ENCODE measurements around the gene RNF182.
"Not testable (repeated sequence)": the region's sequence is repeated elsewhere in the genome, so short reads cannot be mapped to it uniquely, and the experiment has no call there.

RNF182 gene

GRCh38 chr6:13952101-13952500 lies 27.3 kb downstream of the RNF182 start:
- DNase-seq (ENCODE audit: low read depth in 2 of 3, low spot score in 1 of 3) = no peak

GRCh38 chr6:13953061-13953705 lies 28.4 kb downstream of the RNF182 start:
- no peak for DNase-seq (ENCODE audit: low read depth in 2 of 3, low spot score in 1 of 3)

- no peak for DNase-seq (ENCODE audit: low read depth in 2 of 3, low spot score in 1 of 3)
Measured at GRCh38 chr6:13965582-13966127, 40.9 kb downstream of the RNF182 start.

GRCh38 chr6:13971303-13971702 lies 46.6 kb downstream of the RNF182 start:
- DNase-seq (ENCODE audit: low read depth in 2 of 3, low spot score in 1 of 3) = no peak

- not testable (repeated sequence) for DNase-seq (ENCODE audit: low read depth in 2 of 3, low spot score in 1 of 3)
Measured at GRCh38 chr6:13972602-13973001, 47.9 kb downstream of the RNF182 start.

- not testable (repeated sequence) for DNase-seq (ENCODE audit: low read depth in 2 of 3, low spot score in 1 of 3)
Measured at GRCh38 chr6:13973422-13973821, 48.7 kb downstream of the RNF182 start.

- no peak for DNase-seq (ENCODE audit: low read depth in 2 of 3, low spot score in 1 of 3)
Measured at GRCh38 chr6:13978102-13978640, 53.4 kb downstream of the RNF182 start.

- no peak for DNase-seq (ENCODE audit: low read depth in 2 of 3, low spot score in 1 of 3)
Measured at GRCh38 chr6:13978787-13979186, 54.0 kb downstream of the RNF182 start.

- no peak for DNase-seq (ENCODE audit: low read depth in 2 of 3, low spot score in 1 of 3)
Measured at GRCh38 chr6:13979284-13980171, 54.8 kb downstream of the RNF182 start.

- DNase-seq (ENCODE audit: low read depth in 2 of 3, low spot score in 1 of 3) = no peak
Measured at GRCh38 chr6:13980534-13980933, 55.8 kb downstream of the RNF182 start.

GRCh38 chr6:13985663-13986325 lies 61.0 kb downstream of the RNF182 start:
- DNase-seq (ENCODE audit: low read depth in 2 of 3, low spot score in 1 of 3) = no peak

- no peak for DNase-seq (ENCODE audit: low read depth in 2 of 3, low spot score in 1 of 3)
Measured at GRCh38 chr6:13986700-13987399, 62.1 kb downstream of the RNF182 start.

GRCh38 chr6:13987400-13987865 lies 62.7 kb downstream of the RNF182 start:
- DNase-seq (ENCODE audit: low read depth in 2 of 3, low spot score in 1 of 3) = no peak

- no peak for DNase-seq (ENCODE audit: low read depth in 2 of 3, low spot score in 1 of 3)
Measured at GRCh38 chr6:13988049-13988738, 63.4 kb downstream of the RNF182 start.

- no peak for DNase-seq (ENCODE audit: low read depth in 2 of 3, low spot score in 1 of 3)
Measured at GRCh38 chr6:13988908-13989307, 64.2 kb downstream of the RNF182 start.

- DNase-seq (ENCODE audit: low read depth in 2 of 3, low spot score in 1 of 3) = no peak
Measured at GRCh38 chr6:13989496-13990144, 64.9 kb downstream of the RNF182 start.

GRCh38 chr6:13990796-13991195 lies 66.0 kb downstream of the RNF182 start:
- DNase-seq (ENCODE audit: low read depth in 2 of 3, low spot score in 1 of 3) = no peak

- DNase-seq (ENCODE audit: low read depth in 2 of 3, low spot score in 1 of 3) = no peak
Measured at GRCh38 chr6:13991393-13991792, 66.6 kb downstream of the RNF182 start.

- DNase-seq (ENCODE audit: low read depth in 2 of 3, low spot score in 1 of 3) = no peak
Measured at GRCh38 chr6:13992417-13993055, 67.8 kb downstream of the RNF182 start.

Data from stimulated activated CD4-positive, alpha-beta T cell treated with anti-CD3 and anti-CD28 coated beads, Interleukin-12 subunit alpha, Interleukin-12 subunit beta, amount 100 ng/mL, for 48 hours (primary cell).